ENCODE measurements around the gene TSSK6.
A peak's percentile ranks its signal among the peaks of the same experiment; 100 is the strongest.

Gene TSSK6

DNA sequence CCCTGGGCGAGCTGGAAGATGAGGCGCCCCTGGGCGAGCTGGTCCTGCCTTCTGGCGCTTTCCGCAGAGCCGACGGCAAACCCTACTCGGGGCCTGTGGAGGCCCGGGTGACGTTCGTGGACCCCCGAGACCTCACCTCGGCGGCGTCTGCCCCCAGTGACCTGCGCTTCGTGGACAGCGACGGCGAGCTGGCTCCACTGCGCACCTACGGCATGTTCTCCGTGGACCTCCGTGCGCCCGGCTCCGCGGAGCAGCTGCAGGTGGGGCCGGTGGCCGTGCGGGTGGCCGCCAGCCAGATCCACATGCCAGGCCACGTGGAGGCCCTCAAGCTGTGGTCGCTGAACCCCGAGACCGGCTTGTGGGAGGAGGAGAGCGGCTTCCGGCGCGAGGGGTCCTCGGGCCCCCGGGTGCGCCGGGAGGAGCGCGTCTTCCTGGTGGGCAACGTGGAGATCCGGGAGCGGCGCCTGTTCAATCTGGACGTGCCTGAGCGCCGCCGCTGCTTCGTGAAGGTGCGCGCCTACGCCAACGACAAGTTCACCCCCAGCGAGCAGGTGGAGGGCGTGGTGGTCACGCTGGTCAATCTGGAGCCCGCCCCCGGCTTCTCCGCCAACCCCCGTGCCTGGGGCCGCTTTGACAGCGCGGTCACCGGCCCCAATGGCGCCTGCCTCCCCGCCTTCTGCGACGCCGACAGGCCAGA lies 29.1 kb upstream of the TSSK6 start:
- no peak for DNase-seq

DNA sequence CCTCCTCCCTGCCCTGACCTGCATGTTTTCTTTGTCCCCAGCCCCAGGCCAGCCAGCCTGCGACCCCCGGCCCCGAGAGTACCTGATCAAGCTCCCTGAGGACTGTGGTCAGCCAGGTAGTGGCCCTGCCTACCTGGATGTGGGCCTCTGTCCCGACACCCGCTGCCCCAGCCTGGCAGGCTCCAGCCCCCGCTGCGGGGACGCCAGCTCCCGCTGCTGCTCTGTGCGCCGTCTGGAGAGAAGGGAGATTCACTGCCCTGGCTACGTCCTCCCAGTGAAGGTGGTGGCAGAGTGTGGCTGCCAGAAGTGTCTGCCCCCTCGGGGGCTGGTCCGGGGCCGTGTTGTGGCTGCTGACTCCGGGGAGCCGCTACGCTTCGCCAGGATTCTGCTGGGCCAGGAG lies 28.3 kb upstream of the TSSK6 start:
- DNase-seq: no peak

DNA sequence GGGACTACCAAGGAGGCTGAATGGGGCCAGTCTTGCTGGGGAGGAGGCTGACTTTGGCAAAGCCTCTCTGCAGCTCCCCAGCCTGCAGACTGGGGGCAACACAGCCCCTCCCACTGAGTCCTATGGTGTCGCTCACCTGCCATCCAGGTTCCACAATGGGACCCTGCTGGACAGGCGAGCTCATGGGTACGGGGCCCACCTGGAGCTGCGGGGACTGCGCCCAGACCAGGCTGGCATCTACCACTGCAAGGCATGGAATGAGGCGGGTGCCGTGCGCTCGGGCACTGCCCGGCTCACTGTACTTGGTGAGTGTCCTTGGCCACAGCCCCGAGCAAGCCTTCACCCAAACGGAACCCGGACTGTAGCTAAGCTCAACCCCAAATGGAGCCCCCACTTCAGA lies 27.8 kb upstream of the TSSK6 start:
- no peak for DNase-seq

DNA sequence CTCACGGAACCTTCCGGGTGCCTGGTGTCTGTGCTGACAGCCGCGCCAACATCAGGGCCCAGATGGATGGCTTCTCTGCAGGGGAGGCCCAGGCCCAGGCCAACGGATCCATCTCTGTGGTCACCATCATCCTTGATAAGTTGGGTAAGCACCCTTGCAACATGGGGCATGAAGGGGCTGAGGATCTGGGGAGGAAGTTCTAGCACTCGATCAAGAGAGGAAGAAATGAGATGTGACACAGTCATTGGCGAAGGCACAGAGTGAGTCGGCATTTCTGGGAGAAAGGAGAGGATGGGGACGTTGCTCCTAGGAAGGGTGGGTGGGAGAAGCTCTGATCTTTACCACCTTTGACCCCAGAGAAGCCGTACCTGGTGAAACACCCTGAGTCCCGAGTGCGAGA lies 27.2 kb upstream of the TSSK6 start:
- no peak for DNase-seq

DNA sequence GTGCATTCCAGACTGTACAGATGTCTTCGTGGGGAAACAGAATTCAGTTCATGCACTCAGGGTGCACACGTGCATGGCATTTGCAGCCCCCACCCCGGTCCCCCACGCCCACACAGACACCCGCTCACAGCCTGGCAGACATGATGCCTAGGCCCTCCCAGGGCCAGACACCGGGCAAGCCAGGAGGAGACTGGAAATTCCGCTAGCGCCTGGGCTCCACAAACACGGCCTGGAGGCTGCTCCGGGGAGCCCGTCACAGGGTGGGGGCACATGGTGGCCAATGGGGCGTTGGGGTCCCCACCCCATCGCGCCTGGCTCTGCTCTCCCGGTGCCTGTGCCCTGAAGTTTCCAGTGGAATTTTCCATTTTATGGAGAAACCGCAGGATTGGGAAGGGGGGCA lies 26.3 kb upstream of the TSSK6 start:
- DNase-seq: no peak

DNA sequence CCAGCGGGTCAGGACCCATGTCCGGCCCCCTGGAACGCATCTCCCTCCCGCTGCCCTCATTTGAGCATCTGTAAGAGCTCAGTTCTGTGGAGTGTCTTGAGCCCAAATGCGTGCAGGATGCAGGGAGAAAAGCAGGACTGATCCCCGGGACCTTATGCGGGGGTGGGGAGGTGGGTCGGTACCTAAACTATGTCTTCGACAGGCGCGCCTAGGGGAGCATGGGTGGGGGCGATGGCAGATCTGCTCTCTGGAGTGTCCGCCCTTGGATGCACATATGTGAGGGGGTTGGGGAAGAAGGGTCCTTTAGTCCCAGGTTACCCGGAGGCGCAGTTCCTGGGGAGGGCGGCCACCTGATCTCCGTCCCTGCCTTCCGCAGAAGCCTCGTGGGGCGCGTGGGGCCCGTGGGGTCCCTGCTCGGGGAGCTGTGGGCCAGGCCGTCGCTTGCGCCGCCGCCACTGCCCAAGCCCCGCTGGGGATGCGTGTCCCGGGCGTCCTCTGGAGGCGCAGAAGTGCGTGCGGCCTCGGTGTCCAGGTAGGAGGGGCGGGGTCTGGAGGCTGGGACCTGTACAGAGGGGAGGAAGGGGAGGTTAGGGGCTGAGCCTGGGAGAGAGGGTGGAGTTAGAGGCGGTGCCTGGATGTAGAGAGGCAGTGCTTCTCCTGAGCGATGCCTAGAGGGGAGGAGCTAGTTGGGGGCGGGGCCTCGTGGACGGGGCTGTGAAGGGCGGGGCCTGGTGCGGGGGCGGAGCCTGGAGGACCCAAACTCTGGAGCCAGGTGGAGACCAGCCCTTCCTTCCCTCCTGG lies 25.6 kb upstream of the TSSK6 start:
- peak; percentile 57 for DNase-seq

DNA sequence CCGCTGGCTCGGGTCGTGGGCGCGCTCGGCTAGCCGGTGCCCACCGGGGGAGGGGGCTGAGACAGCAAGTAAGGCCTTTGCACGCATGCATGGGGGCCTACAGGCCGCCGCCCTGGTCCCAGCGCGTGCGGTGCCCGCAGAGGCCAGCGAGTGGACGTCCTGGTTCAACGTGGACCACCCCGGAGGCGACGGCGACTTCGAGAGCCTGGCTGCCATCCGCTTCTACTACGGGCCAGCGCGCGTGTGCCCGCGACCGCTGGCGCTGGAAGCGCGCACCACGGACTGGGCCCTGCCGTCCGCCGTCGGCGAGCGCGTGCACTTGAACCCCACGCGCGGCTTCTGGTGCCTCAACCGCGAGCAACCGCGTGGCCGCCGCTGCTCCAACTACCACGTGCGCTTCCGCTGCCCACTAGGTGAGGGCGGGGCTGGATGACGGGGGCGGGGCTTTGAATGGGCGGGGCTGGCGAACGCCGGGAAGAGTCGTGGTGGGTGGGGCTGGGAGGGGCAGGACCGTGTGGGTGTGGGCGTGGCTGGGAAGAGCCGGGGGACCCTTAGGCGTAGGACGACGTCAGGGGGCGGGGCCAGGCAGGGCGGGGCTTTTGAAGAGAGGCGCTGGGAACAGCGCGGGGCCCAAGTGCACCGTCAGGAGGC lies 24.8 kb upstream of the TSSK6 start:
- DNase-seq: peak; percentile 45

DNA sequence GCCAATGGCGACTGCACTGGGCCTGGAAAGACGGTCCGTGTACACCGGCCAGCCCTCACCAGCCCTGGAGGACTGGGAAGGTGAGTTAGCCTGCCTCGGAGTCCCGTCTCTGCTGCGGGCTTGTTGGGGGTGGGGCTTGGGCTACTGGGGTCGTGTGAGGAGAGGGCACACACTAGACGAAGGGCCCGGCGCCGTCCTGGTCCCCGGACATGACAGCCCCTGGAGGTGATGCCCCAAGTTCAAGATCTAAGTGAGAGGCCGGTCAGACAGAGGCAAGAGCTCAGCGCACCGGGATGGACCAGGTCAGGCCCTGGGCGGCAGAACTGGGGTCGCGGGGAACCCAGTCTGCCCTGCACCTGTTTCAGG lies 24.3 kb upstream of the TSSK6 start:
- no peak for DNase-seq

DNA sequence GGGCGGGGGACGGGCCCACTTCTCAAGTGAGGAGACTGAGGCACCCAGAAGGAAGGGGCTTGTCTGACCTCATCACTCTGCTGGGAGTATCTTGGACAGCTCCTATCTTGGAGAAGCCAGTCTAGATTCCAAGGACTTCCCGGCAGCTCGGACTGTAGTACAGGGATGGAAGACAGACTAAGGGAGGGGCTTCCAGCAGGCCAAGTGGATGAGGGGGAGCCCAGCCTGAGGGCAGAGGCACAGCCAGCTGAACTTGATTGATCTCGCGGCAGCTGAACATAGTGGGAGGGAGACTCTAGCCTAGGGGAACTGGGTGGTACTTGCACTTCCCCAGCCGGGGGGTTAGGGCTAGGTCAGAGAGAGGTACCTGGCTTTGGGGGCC lies 23.4 kb upstream of the TSSK6 start:
- DNase-seq: peak; percentile 24

DNA sequence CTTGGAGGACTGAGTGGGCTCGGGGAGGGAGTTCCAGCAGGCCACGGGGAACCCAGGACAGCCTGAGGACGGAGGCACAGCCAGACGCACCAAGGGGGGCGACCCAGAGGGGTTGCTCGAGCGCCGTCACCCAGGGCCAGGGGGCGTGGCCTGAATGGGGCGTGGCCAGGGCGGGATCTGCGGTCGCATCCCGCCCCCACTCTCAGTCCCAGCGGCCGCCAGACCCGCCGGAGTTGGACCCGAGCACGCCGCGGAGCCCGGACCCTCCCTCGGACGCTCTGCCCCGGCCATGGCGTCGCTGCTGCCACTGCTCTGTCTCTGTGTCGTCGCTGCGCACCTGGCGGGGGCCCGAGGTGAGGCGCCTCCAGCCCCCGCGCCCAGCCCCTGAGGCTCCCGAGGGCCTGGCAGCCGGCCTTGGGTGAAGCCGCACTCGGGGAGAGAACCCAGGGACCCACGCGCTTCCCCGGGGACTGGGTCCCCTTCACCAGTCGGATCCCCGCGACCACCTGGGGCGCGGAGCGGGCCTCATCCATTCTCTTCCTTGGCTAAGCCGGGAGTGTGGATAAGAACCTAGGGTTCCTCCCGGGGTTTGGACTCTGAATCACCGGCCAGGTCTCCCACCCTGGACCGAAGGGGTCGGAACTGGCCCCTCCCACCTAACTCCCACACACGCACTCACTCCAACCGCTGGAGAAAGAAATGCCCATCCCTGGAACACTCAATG lies 22.9 kb upstream of the TSSK6 start, which contains the start of gene CILP2:
Gene CILP2 (plus strand): TSS at position 205 of the 724 bp plus-strand sequence. CDS start 85 bp downstream, at position 290.
- DNase-seq: peak; percentile 41

DNA sequence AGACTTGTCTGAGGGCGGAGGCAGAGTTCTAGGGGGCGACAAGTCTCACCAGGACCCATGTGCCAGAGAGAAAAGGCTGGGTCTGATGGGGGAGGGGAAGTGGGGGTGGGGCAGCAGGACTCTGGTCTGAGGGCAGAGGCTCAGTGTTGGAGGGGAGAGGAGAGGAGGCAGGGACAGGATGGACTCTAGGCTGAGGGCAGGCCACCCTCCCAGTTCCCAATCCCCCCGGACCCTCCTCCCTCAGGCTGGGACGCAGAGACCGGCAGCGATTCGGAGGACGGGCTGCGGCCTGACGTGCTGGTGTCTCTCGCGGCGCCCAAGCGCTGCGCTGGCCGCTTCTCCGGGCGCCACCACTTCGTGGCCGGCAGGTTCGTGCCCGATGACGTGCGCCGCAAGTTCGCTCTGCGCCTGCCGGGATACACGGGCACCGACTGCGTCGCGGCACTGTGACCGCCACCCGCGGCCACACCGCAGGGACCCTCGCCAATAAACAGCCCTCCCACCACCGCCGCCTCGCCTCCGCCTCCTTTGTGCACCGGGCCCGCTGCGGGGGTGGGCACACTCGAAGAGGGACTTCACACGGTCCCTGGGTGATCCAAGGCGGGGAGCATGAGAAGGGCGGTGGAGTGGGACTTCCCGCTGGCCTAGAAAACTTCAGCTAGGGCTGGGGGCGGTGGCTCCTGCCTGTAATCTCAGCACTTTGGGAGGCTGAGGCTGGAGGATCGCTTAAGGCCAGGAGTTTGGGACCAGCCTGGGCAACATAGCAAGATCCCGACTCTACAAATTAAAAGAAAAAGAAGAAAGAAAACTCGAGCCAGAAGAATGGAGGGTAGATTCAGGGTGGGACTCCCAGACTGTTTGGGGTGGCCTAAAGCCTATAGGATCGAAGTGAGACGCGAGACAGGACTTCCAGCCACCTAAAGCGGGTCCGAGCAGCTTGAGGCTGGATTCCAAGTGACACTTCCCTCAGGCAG lies 22.0 kb upstream of the TSSK6 start:
- no peak for DNase-seq

DNA sequence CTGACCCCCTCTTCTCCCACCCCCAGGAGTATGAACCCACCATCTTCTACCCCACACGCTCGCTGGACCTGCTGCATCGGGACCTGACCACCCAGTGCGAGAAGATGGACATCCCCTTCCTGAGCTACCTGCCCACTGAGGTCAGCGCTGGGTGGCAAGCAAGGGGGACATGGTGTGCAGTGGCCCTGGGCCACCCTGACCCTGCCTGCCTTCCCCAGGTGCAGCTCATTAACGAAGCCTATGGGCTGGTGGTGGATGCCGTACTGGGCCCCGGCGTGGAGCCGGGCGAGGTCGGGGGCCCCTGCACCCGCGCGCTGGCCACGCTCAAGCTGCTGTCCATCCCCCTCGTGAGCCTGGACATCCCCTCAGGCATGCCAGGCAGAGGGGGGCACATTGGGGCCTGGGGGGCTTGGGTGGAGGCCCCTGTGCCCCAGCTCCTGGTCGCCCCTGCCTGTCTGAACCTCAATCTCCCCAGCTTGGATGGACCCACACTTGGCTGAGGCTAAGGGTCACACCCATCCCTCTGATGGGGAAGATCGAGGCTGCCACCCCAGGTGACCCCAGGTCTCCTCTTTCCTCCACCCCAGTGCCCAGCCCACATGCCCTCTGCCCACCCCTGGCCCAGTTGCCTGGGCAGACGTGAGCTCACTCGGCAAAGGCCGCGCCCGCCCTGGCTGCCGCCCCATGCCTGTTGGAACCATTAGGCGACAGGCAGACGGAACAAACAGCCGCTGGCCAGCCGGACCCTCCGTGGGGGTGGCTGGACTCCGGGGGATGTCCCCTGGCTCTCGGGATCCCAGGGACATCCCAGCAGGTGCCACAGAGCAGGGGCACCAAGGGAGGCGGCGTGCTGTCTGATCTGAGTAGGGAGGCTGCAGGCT lies 20.2 kb upstream of the TSSK6 start:
- DNase-seq: no peak

DNA sequence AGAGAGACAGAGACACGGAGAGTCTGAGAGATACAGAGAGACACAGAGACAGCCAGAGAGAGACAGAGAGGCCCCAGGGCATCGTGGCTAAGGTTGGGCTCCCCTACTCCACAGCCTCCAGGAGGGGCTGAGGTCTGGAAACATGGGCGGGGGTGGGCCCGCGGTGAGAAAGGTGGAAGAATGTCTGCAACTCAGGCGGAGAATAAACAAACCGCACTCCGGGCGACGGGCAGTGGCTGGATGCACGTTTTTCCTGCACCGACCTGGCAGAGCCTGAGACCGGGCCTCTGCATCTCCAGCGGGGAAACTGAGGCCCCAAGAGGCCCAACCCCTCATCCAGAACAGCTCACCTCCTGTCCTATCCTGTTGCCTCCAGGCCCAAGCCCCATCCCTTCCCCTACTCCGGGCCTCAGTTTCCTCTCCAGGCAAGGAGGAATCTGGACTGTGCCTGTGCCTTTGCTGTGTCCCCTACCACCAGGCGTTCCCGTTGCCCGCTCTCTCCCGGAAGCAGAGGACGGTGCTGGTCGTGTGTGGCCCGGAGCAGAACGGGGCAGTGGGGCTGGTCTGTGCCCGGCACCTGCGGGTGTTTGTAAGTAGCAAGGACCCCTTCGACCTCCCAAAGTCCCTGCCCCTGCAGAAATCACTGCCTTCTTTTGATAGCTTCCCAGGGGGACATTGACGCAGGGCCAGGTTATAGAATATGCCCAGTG lies 19.4 kb upstream of the TSSK6 start:
- no peak for DNase-seq

DNA sequence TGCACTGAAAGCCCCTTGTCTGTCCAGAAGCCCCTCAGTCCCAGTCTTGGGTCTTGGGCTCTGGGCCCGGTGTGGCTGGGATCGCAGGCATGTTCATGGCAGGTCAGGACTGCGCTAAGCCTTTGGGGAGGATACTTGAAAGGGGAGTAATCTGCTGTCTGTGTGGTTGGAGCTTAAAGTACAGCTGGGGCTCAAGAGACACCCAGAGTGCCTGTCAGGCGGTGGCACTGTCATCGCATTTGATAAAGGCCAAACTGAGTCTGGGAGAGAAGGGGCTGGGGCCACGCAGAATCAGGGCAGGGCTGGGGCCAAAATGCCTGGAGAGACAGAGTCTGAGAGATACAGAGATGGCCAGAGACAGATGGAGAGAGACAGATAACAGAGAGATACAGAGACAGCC lies 18.5 kb upstream of the TSSK6 start:
- no peak for DNase-seq

DNA sequence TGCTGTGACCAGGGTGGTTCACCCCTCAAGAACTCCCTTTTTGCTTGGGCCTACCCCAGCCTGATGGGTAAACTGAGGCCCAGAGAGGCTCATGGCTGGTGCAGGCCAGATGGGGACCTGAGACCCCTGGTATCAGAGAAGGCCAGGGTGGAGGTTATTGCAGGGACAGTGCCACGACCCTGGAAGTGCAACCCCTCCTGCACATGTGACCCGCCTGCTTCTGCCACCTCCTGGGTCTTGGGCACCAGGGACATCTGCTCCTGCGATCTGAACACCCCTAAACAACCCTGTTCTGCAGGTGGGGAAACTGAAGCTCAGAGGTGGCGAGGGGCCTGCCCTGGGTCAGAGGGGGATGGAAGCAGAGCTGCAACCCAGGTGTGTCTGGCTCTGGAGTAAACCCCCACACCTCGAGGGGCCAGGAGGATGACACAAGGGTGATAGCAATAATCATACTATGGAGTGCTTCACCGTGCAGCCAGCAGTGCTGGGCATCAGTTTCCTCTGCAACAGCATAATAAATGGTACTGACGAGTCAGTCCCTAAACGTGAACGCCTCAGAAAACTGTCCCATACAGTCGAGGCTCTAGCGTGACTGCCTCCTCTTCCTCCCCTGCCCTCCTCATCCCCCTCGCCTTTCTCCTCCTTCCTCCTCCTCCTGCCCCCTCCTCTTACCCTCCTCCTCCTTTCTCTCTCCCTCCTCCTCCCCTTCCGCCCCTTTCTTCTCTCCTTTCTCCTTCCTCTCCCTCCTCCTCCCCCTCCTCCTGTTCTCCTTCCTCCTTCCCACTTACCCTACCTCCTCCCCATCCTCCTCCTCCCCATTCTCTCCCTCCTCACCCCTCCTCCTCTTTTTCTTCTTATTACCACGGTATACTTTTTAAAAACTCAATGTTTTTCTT lies 17.7 kb upstream of the TSSK6 start:
- DNase-seq: no peak

DNA sequence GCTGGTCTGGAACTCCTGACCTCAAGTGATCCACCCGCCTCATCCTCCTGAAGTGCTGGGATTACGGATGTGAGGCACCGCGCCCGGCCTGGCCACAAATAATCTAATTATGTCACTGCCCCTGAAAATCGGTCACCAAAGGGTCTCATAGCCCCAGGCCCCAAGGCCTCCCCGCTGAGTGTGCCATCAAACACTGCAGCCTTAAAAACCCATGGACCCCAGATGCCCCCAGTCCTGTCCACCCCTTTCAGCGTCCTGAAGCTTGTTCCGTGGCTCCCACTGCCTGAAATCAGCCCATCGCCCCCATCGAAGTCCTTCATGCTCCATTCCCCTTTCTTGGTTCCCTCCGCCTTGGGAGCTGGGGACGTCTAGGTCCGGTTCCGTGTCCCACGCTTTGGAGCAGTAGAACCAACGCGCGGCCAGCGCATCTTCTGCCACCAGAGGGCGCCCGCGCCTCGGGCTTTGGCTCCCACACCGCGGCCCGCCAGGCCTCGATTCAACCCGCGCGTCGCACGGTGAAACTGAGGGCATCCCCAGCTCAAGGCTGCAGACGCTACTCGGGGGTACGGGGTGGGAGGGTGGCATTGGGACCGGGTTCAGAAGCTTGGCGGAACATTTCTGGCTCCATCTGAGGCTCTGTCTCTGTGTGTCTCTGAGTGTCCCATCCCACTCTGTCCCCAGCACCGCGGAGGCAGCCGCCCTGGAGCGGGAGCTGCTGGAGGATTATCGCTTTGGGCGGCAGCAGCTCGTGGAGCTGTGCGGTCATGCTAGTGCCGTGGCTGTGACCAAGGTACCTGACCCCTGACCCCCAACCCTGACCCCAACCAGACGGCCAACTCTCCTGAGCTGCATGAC lies 16.8 kb upstream of the TSSK6 start:
- DNase-seq: peak; percentile 65

DNA sequence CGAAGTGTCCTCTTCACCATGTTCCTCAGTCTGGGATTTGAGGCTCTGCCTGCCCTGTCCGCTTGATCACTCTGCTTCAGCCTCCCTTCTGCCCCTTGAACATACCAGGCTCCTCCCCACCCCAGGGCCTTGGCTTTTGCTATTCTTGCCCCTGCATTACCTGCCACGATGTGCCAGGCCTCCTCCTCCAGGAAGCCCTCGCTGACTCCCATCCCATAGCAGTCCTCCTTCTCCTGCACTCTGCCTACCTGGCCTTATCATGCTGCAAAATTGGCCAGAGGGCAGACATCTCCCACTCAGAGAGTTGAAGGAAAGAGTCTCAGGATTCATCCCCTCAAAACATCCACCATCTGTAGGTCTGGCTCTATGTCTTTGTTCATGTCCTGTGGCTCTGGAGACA lies 15.5 kb upstream of the TSSK6 start:
- DNase-seq: no peak

DNA sequence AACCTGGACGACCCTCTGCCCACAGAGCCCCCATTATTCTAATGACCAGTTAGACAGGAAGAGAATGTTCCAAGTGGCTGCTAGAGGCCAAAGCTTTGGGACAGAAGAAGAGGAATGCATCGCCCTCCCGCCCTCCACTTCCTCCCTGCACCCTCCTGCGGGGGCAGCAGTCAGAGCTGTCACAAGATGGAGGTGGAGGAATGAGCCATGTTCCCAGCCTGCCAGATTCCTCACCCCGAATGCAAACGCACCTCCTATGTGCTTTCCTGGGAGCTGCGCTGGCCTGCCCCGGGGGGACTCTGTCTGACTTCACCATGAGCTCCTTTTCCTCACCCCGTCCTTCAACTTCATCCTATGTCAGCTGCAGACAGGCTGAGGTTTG lies 15.1 kb upstream of the TSSK6 start:
- DNase-seq: peak; percentile 44
